GM19193 (cell line): Measurements from ENCODE around the gene EYA2.

Experiments
- POLR2A ChIP-seq: IDR thresholded peaks from 4 replicates; pipeline ENCODE4 v1.6.1; 2011; ENCODE audit not compliant: insufficient read depth, insufficient read length; ENCODE audit errors: extremely low read depth

The EYA2 gene

GRCh38 chr20:47059536-47059935 lies 164.9 kb downstream of the EYA2 start:
- TF ChIP-seq POLR2A: no peak

- TF ChIP-seq POLR2A: no peak
These were observed 166.9 kb downstream of the EYA2 start for GRCh38 chr20:47061549-47061948.

GRCh38 chr20:47062226-47062890 lies 167.7 kb downstream of the EYA2 start:
- no peak for TF ChIP-seq POLR2A

- no peak for TF ChIP-seq POLR2A
These were observed 168.8 kb downstream of the EYA2 start for GRCh38 chr20:47063407-47063806.

DNA sequence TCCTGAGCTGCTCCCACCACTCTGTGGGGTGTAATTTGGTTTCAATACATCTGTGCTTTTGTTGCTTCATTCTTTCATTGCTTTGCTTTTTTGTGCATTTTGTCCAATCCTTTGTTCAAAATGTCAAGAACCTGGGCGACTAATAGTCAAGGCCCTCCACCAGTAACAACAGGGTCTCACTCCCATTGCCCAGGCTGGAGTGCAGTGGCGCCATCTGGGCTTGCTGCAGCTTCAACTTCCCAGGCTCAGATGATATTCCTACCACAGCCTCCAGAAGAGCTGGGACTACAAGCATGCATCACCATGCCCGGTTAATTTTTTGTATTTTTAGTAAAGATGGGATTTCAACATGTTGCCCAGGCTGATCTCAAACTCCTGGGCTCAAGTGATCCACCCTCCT lies 169.2 kb downstream of the EYA2 start:
- TF ChIP-seq POLR2A: no peak

GRCh38 chr20:47066484-47067270 lies 172.0 kb downstream of the EYA2 start:
- no peak for TF ChIP-seq POLR2A

DNA sequence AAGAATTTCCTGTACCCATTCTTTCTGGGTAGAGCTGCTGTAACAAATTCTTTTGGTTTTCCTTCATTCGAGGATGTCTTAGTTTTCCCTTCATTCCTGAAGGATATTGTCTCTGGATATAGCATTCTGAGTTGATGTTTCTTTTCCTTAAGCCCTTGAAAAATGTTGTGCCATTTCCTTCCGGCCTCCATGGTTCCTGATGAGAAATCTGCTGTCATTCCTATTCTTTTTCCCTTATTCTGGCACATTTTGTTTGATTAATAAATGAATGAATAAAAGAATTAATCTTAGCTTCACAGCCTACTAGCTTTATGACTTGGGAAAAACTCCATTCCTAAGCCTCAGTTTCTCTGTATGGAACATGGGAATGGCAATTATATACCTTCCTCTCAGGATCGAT lies 173.1 kb downstream of the EYA2 start:
- TF ChIP-seq POLR2A: no peak

DNA sequence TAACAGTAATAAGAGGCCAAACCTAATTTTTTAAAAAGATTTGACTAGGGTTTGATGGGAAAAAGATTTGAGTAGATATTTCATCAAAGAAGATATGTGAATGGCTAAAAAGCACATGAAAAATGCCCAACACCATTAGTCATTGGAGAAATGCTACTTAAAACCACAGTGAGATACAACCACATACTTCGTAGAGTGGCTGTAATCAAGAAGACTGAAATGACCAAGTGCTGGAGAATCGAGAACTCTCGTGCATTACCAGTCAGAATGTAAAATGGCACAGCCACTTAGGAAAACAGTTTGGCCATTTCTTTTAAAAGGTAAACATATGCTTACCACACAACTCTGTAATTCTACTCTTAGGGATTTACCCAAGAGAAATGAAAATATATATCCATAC lies 175.5 kb downstream of the EYA2 start:
- TF ChIP-seq POLR2A: no peak

DNA sequence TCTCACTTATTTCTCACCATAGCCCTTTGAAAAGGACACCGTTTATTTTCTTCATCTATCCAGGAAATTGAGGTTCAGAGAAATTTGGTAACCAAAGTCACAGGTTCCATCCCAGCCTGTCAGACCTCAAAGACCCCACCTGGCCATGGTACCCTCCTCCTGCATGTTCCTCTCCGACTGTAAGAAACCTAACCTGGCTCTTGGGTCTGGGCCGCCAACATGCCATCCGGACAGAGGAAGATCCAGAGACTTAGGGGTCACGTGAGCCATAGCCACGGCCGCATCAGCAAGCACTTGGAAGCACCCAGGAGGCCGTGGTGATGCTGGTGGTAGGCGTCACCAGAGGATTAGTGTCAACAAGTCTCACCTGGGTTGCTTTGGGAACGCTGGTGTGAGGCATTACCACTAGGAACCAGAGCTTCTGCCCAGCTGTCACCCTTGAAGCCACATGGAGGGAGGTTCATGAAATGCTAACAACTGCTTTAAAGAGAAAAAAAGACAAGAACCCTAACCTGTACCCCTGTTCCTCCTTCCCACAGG lies 177.1 kb downstream of the EYA2 start:
- TF ChIP-seq POLR2A: no peak

- no peak for TF ChIP-seq POLR2A
These were observed 179.3 kb downstream of the EYA2 start for GRCh38 chr20:47073766-47074475.

- no peak for TF ChIP-seq POLR2A
These were observed 180.6 kb downstream of the EYA2 start for GRCh38 chr20:47075263-47075662.

DNA sequence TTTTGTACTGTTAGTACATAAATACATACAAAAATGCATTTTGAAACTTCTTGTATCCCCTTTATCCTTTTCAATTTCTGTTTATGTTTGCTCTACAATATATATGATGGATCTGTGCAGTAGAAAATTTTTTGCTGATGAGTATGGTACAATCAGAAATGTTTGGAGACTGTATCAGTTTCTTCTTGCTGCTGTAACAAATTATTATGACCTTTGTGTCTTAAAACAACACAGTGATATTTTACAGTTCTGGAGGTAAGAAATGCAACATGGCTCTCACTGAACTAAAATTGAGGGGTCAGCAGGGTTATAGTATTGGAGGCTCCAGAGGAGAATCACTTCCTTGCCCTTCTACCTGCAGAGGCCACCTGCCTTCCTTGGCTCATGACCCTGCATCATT lies 184.4 kb downstream of the EYA2 start:
- no peak for TF ChIP-seq POLR2A

GRCh38 chr20:47080365-47080764 lies 185.7 kb downstream of the EYA2 start:
- TF ChIP-seq POLR2A: no peak

DNA sequence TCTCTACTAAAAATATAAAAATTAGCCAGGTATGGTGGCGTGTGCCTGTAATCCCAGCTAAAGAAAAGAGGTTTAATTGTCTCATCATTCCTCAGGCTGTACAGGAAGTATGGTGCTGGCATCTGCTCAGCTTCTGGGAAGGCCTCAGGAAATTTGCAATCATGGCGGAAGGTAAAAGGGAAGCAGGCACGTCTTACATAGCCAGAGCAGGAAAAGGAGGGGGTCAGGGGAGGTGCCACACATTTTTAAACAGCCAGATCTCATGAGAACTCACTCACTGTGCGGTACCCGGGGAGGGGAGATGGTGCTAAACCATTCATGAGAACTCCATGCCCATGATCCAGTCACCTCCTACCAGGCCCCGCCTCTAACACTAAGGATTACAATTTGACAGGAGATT lies 191.7 kb downstream of the EYA2 start:
- no peak for TF ChIP-seq POLR2A

DNA sequence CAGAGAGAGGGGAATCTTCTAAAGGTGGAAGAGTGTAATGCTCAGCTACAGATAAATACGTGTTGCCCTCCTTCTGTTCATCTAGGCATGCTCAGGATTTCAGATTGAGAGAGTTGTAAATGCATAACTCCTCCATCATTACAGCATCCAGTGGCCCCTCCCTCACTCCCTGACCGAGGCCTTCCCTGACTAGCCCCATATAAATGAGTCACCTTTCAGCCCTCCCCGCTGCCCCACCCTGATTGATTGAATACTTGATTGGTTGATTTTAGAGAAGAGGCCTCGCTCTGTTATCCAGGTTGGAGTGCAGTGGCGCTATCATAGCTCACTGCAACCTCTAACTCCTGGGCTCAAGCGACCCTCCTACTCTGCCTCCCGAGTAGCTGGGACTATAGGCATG lies 193.7 kb downstream of the EYA2 start:
- TF ChIP-seq POLR2A: no peak

DNA sequence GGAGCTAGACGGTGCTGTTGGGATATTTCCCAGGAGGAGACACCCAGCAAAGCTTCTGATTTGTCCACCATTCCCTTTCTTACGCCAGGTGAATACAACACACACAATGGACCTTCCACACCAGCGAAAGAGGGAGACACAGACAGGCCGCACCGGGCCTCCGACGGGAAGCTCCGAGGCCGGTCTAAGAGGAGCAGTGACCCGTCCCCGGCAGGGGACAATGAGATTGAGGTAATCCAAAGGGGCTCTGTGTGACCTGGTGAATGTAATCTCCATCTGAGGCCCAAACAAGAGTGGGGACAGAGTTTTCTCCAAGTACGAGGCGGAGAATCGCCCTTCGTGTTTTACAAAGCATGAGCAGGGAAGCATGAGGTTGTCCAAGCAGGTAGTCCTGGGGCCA lies 194.5 kb downstream of the EYA2 start:
- no peak for TF ChIP-seq POLR2A

- no peak for TF ChIP-seq POLR2A
These were observed 196.2 kb downstream of the EYA2 start for GRCh38 chr20:47090835-47091234.
